ENCODE measurements around the gene VWA8. TPM values are rescaled to one million over a fixed set of nuclear protein-coding genes. Genes with fewer than 3 reads are reported as not detected.
A peak's percentile ranks its signal among the peaks of the same experiment; 100 is the strongest.

Gene VWA8
- total and polyA plus RNA-seq, 4 donors = 4.7 to 26.3 (median 11.9) TPM

- ATAC-seq (ENCODE audit: insufficient read depth, low FRiP score) = no peak
Measured at GRCh38 chr13:41603917-41604316, 357.0 kb downstream of the VWA8 start.

GRCh38 chr13:41601718-41602445, 359.0 kb downstream of the VWA8 start:
- no peak overlapping the region for H3K4me3 ChIP-seq
- peaks cover 0 to 8% (median 3%) of the 10 kb centered on the region in 4 donors for H3K36me3 ChIP-seq (ENCODE audit: control insufficient read depth in 4 of 4, insufficient read depth in 4 of 4, low read length in 4 of 4)
- no peak for DNase-seq
- no peak overlapping the region for H3K9ac ChIP-seq (ENCODE audit: insufficient read depth in 1 of 2, low read length in 2 of 2)
- H3K9me3 ChIP-seq (ENCODE audit: control insufficient read depth in 4 of 4, insufficient read depth in 3 of 4, low read length in 3 of 4) = no peaks in the 10 kb centered on the region
- no peak for ATAC-seq (ENCODE audit: insufficient read depth, low FRiP score)
- WGBS, 2 donors = 93 to 96% methylated on average over 7 of the region's 7 CpGs
- H3K4me1 ChIP-seq (ENCODE audit: control insufficient read depth in 5 of 5, insufficient read depth in 5 of 5, low read length in 5 of 5) = peaks cover 0 to 45% (median 8%) of the 10 kb centered on the region in 5 donors
- H3K27me3 ChIP-seq (ENCODE audit: control insufficient read depth in 3 of 3, insufficient read depth in 3 of 3, low read length in 2 of 3) = no peaks in the 10 kb centered on the region
- no peak overlapping the region for H3K27ac ChIP-seq (ENCODE audit: low read depth in 1 of 2, low read length in 1 of 2)
- TF ChIP-seq CTCF (IDR thresholded peaks at IDR 0.05; ENCODE audit: control extremely low read depth, extremely low read depth) = no peak

More at GRCh38 chr13:41603917-41604316, 357.0 kb downstream of the VWA8 start:
- 88 to 94% methylated on average over 1 of the region's 1 CpG for WGBS, 2 donors
- no peak overlapping the region for H3K9ac ChIP-seq (ENCODE audit: insufficient read depth in 1 of 2, low read length in 2 of 2)
- no peak for TF ChIP-seq CTCF (IDR thresholded peaks at IDR 0.05; ENCODE audit: control extremely low read depth, extremely low read depth)
- H3K4me1 ChIP-seq (ENCODE audit: control insufficient read depth in 5 of 5, insufficient read depth in 5 of 5, low read length in 5 of 5) = peaks cover 0 to 41% (median 12%) of the 10 kb centered on the region in 5 donors
- no peaks in the 10 kb centered on the region for H3K9me3 ChIP-seq (ENCODE audit: control insufficient read depth in 4 of 4, insufficient read depth in 3 of 4, low read length in 3 of 4)
- H3K36me3 ChIP-seq (ENCODE audit: control insufficient read depth in 4 of 4, insufficient read depth in 4 of 4, low read length in 4 of 4) = peaks cover 0 to 9% (median 3%) of the 10 kb centered on the region in 4 donors
- no peak for DNase-seq
- no peaks in the 10 kb centered on the region for H3K27me3 ChIP-seq (ENCODE audit: control insufficient read depth in 3 of 3, insufficient read depth in 3 of 3, low read length in 2 of 3)
- H3K4me3 ChIP-seq = no peak overlapping the region
- no peak overlapping the region for H3K27ac ChIP-seq (ENCODE audit: low read depth in 1 of 2, low read length in 1 of 2)

GRCh38 chr13:41599619-41600018, 361.3 kb downstream of the VWA8 start:
- no peak for TF ChIP-seq CTCF (IDR thresholded peaks at IDR 0.05; ENCODE audit: control extremely low read depth, extremely low read depth)
- Histone ChIP-seq H3K36me3 (ENCODE audit: control insufficient read depth in 4 of 4, insufficient read depth in 4 of 4, low read length in 4 of 4) (peaks cover 0 to 4% (median 3%) of the 10 kb centered on the region in 4 donors), H3K9ac (ENCODE audit: insufficient read depth in 1 of 2, low read length in 2 of 2) (no peak overlapping the region), H3K27ac (ENCODE audit: low read depth in 1 of 2, low read length in 1 of 2) (no peak overlapping the region), H3K9me3 (ENCODE audit: control insufficient read depth in 4 of 4, insufficient read depth in 3 of 4, low read length in 3 of 4) (no peaks in the 10 kb centered on the region), H3K4me3 (no peak overlapping the region), H3K27me3 (ENCODE audit: control insufficient read depth in 3 of 3, insufficient read depth in 3 of 3, low read length in 2 of 3) (no peaks in the 10 kb centered on the region), H3K4me1 (ENCODE audit: control insufficient read depth in 5 of 5, insufficient read depth in 5 of 5, low read length in 5 of 5) (peaks cover 0 to 62% (median 20%) of the 10 kb centered on the region in 5 donors)
- DNase-seq (peak; percentile 90 to 97 (median 96)), ATAC-seq (ENCODE audit: insufficient read depth, low FRiP score) (no peak)
- WGBS, 2 donors = 89 to 93% methylated on average over 3 of the region's 3 CpGs

Data from lung (tissue), 12 donors.